Trophoblast cell (in vitro differentiated cells and primary cell): ENCODE results near the gene C16orf89.

ENCODE experiments used
- DNase-seq, 2 donors: peaks; one replicate each; pipeline ENCODE4 v3.0.0-alpha.2; 2016
- H2AFZ ChIP-seq: 2 replicates; pipeline ENCODE4 v1.6.1; 2013; ENCODE audit warnings: low read length, moderate library complexity, mild to moderate bottlenecking; ENCODE audit not compliant: insufficient read depth, poor library complexity
- H2AK5ac ChIP-seq: 2 replicates; pipeline ENCODE4 v1.6.1; 2013; ENCODE audit warnings: mild to moderate bottlenecking, low read length
- H2BK120ac ChIP-seq: 2 replicates; pipeline ENCODE4 v1.6.1; 2013; ENCODE audit warnings: low read length, mild to moderate bottlenecking, moderate library complexity; ENCODE audit not compliant: insufficient read depth, poor library complexity
- H2BK12ac ChIP-seq: 2 replicates; pipeline ENCODE4 v1.6.1; 2013; ENCODE audit warnings: mild to moderate bottlenecking, low read length, moderate library complexity
- H2BK5ac ChIP-seq: 2 replicates; pipeline ENCODE4 v1.6.1; 2013; ENCODE audit warnings: low read length, low read depth, moderate library complexity, mild to moderate bottlenecking; ENCODE audit not compliant: poor library complexity
- H3K14ac ChIP-seq: 2 replicates; pipeline ENCODE4 v1.6.1; 2013; ENCODE audit warnings: mild to moderate bottlenecking, low read length
- H3K18ac ChIP-seq: 2 replicates; pipeline ENCODE4 v1.6.1; 2013; ENCODE audit warnings: mild to moderate bottlenecking, low read length
- H3K23ac ChIP-seq: 2 replicates; pipeline ENCODE4 v1.6.1; 2013; ENCODE audit warnings: low read length
- H3K27ac ChIP-seq: 2 replicates; pipeline ENCODE4 v1.5.1; 2013; ENCODE audit warnings: low read depth, mild to moderate bottlenecking, inconsistent platforms, low read length, moderate library complexity
- H3K27me3 ChIP-seq: 2 replicates; pipeline ENCODE4 v1.6.1; 2013; ENCODE audit warnings: inconsistent platforms, mild to moderate bottlenecking, low read length, moderate library complexity; ENCODE audit not compliant: insufficient read depth
- H3K36me3 ChIP-seq, 2 experiments: 1 replicate in 1 of 2; 2 replicates in 1 of 2; pipeline ENCODE4 v1.6.1; 2013; ENCODE audit warnings: low read length in 2 of 2, mild to moderate bottlenecking in 2 of 2, moderate library complexity in 1 of 2; ENCODE audit not compliant: insufficient read depth in 2 of 2, control insufficient read depth in 1 of 2
- H3K4ac ChIP-seq: 2 replicates; pipeline ENCODE4 v1.6.1; 2013; ENCODE audit warnings: low read depth, mild to moderate bottlenecking, low read length, moderate library complexity
- H3K4me1 ChIP-seq, 2 experiments: 1 replicate in 1 of 2; 2 replicates in 1 of 2; pipeline ENCODE4 v1.6.1; 2013; ENCODE audit warnings: low read length in 2 of 2, mild to moderate bottlenecking in 2 of 2, moderate library complexity in 1 of 2; ENCODE audit not compliant: insufficient read depth in 2 of 2, control insufficient read depth in 1 of 2
- H3K4me2 ChIP-seq: 2 replicates; pipeline ENCODE4 v1.6.1; 2013; ENCODE audit warnings: inconsistent platforms, mild to moderate bottlenecking, low read length, moderate library complexity
- H3K4me3 ChIP-seq: 2 replicates; pipeline ENCODE4 v1.5.1; 2013; ENCODE audit warnings: mild to moderate bottlenecking, low read depth, low read length, inconsistent platforms
- H3K79me1 ChIP-seq: one replicate; pipeline ENCODE4 v1.6.1; 2013; ENCODE audit warnings: low read length
- H3K79me2 ChIP-seq: 2 replicates; pipeline ENCODE4 v1.6.1; 2013; ENCODE audit warnings: low read length, mild to moderate bottlenecking; ENCODE audit not compliant: control insufficient read depth, insufficient read depth, poor library complexity
- H3K9ac ChIP-seq: 2 replicates; pipeline ENCODE4 v1.6.1; 2013; ENCODE audit warnings: mild to moderate bottlenecking, low read length
- H3K9me3 ChIP-seq: 2 replicates; pipeline ENCODE4 v1.6.1; 2013; ENCODE audit warnings: low read depth, mild to moderate bottlenecking, control low read depth, inconsistent platforms, low read length; ENCODE audit not compliant: insufficient read depth
- H4K12ac ChIP-seq: 2 replicates; pipeline ENCODE4 v1.6.1; 2013; ENCODE audit warnings: low read depth, mild to moderate bottlenecking, low read length, moderate library complexity
- H4K8ac ChIP-seq: 2 replicates; pipeline ENCODE4 v1.6.1; 2013; ENCODE audit warnings: low read depth, mild to moderate bottlenecking, low read length, moderate library complexity
- H4K91ac ChIP-seq: one replicate; pipeline ENCODE4 v1.6.1; 2013; ENCODE audit warnings: low read depth, mild to moderate bottlenecking, low read length, moderate library complexity
- WGBS: extraction: QIAGEN DNeasy Blood & Tissue Kit; methylation state at CpG from one replicate; pipeline ENCODE4 v1.1.7; 2013; ENCODE audit warnings: missing lambda C conversion rate; ENCODE audit not compliant: insufficient read length, insufficient coverage; ENCODE audit errors: extremely low coverage; 5-methylcytosine and 5-hydroxymethylcytosine counted together

The C16orf89 gene

GRCh38 chr16:5035909-5036227 is 29.9 kb downstream of the C16orf89 start:
- H3K18ac ChIP-seq: no peak overlapping the region
- no CpG with 5 or more reads among the region's 1 CpG for WGBS
- H2AFZ ChIP-seq: no peak overlapping the region
- H3K79me1 ChIP-seq: peaks cover 5% of the 10 kb centered on the region
- H3K4me2 ChIP-seq: no peak overlapping the region
- no peak overlapping the region for H3K4ac ChIP-seq
- peaks cover 7% of the 10 kb centered on the region for H3K79me2 ChIP-seq
- H2BK5ac ChIP-seq: no peak overlapping the region
- H4K91ac ChIP-seq: no peak overlapping the region
- H3K23ac ChIP-seq: no peak overlapping the region
- peaks cover 5 to 7% of the 10 kb centered on the region in 2 experiments for H3K4me1 ChIP-seq
- no peaks in the 10 kb centered on the region for H3K27me3 ChIP-seq
- H2BK12ac ChIP-seq: no peak overlapping the region
- no peak overlapping the region for H3K4me3 ChIP-seq
- no peak overlapping the region for H4K8ac ChIP-seq
- no peak overlapping the region for H2AK5ac ChIP-seq
- no peak overlapping the region for H4K12ac ChIP-seq
- H3K9ac ChIP-seq: no peak overlapping the region
- DNase-seq: no peak
- no peak overlapping the region for H2BK120ac ChIP-seq
- H3K9me3 ChIP-seq: no peaks in the 10 kb centered on the region
- H3K14ac ChIP-seq: no peak overlapping the region
- peaks cover 0 to 2% of the 10 kb centered on the region in 2 experiments for H3K36me3 ChIP-seq
- no peak overlapping the region for H3K27ac ChIP-seq

GRCh38 chr16:5034167-5034523 is 31.6 kb downstream of the C16orf89 start:
- H2BK5ac ChIP-seq: no peak overlapping the region
- H4K91ac ChIP-seq: no peak overlapping the region
- H3K18ac ChIP-seq: no peak overlapping the region
- no peak overlapping the region for H3K27ac ChIP-seq
- H2BK120ac ChIP-seq: no peak overlapping the region
- H3K4me1 ChIP-seq: peaks cover 5 to 7% of the 10 kb centered on the region in 2 experiments
- H3K9ac ChIP-seq: no peak overlapping the region
- H3K14ac ChIP-seq: no peak overlapping the region
- no peak overlapping the region for H4K12ac ChIP-seq
- no peaks in the 10 kb centered on the region for H3K9me3 ChIP-seq
- peak overlapping the region; percentile 91 for H3K4me2 ChIP-seq
- peaks cover 7% of the 10 kb centered on the region for H3K79me2 ChIP-seq
- no peak overlapping the region for H2AK5ac ChIP-seq
- peaks cover 0 to 2% of the 10 kb centered on the region in 2 experiments for H3K36me3 ChIP-seq
- H2BK12ac ChIP-seq: no peak overlapping the region
- no peak overlapping the region for H2AFZ ChIP-seq
- peaks cover 5% of the 10 kb centered on the region for H3K79me1 ChIP-seq
- H3K4me3 ChIP-seq: no peak overlapping the region
- peak overlapping the region; percentile 58 for H4K8ac ChIP-seq
- DNase-seq: no peak
- no peak overlapping the region for H3K23ac ChIP-seq
- H3K27me3 ChIP-seq: no peaks in the 10 kb centered on the region
- no CpG with 5 or more reads among the region's 2 CpGs for WGBS
- no peak overlapping the region for H3K4ac ChIP-seq

GRCh38 chr16:5033256-5034166 is 32.2 kb downstream of the C16orf89 start, which contains the start of gene NAGPA:
TSS of gene NAGPA (minus strand) at chr16:5033935. CDS start at chr16:5033914, 21 bp downstream.
- peak within 1 kb of the TSS; percentile 44 for H3K9ac ChIP-seq
- no peak within 1 kb of the TSS for H3K4ac ChIP-seq
- DNase-seq: peak; percentile 77 to 84
- no peaks in the 10 kb centered on the region for H3K9me3 ChIP-seq
- H2AK5ac ChIP-seq: no peak within 1 kb of the TSS
- H3K4me3 ChIP-seq: peak within 1 kb of the TSS; percentile 76
- H3K79me1 ChIP-seq: peaks cover 5% of the 10 kb centered on the region
- H4K12ac ChIP-seq: peak within 1 kb of the TSS; percentile 71
- no peaks in the 10 kb centered on the region for H3K27me3 ChIP-seq
- no peak within 1 kb of the TSS for H3K23ac ChIP-seq
- H3K27ac ChIP-seq: no peak within 1 kb of the TSS
- peaks cover 7% of the 10 kb centered on the region for H3K79me2 ChIP-seq
- peak within 1 kb of the TSS; percentile 91 for H3K4me2 ChIP-seq
- H2AFZ ChIP-seq: peak within 1 kb of the TSS; percentile 95
- peak within 1 kb of the TSS; percentile 97 for H4K8ac ChIP-seq
- H2BK12ac ChIP-seq: no peak within 1 kb of the TSS
- peak within 1 kb of the TSS; percentile 34 for H2BK120ac ChIP-seq
- peak within 1 kb of the TSS; percentile 26 for H3K18ac ChIP-seq
- H4K91ac ChIP-seq: peak within 1 kb of the TSS; percentile 46
- WGBS: no CpG with 5 or more reads among the region's 104 CpGs
- H3K14ac ChIP-seq: peak within 1 kb of the TSS; percentile 25
- H3K36me3 ChIP-seq: peaks cover 0 to 2% of the 10 kb centered on the region in 2 experiments
- H2BK5ac ChIP-seq: no peak within 1 kb of the TSS
- H3K4me1 ChIP-seq: peaks cover 5 to 7% of the 10 kb centered on the region in 2 experiments

GRCh38 chr16:5032748-5033167 is 33.0 kb downstream of the C16orf89 start:
- peak overlapping the region; percentile 95 for H2AFZ ChIP-seq
- peaks cover 2% of the 10 kb centered on the region in 2 experiments for H3K36me3 ChIP-seq
- H3K18ac ChIP-seq: no peak overlapping the region
- no peak overlapping the region for H4K12ac ChIP-seq
- no peaks in the 10 kb centered on the region for H3K27me3 ChIP-seq
- H4K91ac ChIP-seq: peak overlapping the region; percentile 46
- H3K4me1 ChIP-seq: peaks cover 5 to 7% of the 10 kb centered on the region in 2 experiments
- peak overlapping the region; percentile 25 for H3K14ac ChIP-seq
- H2BK120ac ChIP-seq: peak overlapping the region; percentile 34
- no peak overlapping the region for H2AK5ac ChIP-seq
- no peak for DNase-seq
- peak overlapping the region; percentile 76 for H3K4me3 ChIP-seq
- H3K4ac ChIP-seq: no peak overlapping the region
- H2BK5ac ChIP-seq: no peak overlapping the region
- H3K4me2 ChIP-seq: peak overlapping the region; percentile 91
- H2BK12ac ChIP-seq: no peak overlapping the region
- no peaks in the 10 kb centered on the region for H3K9me3 ChIP-seq
- no CpG with 5 or more reads among the region's 12 CpGs for whole genome bisulfite sequencing
- peaks cover 5% of the 10 kb centered on the region for H3K79me1 ChIP-seq
- no peak overlapping the region for H3K27ac ChIP-seq
- peaks cover 7% of the 10 kb centered on the region for H3K79me2 ChIP-seq
- peak overlapping the region; percentile 97 for H4K8ac ChIP-seq
- H3K9ac ChIP-seq: peak overlapping the region; percentile 44
- H3K23ac ChIP-seq: no peak overlapping the region
